K562 (cell line): ENCODE data around the gene NEMP1. TPM values are rescaled to one million over a fixed set of nuclear protein-coding genes. Genes with fewer than 3 reads are reported as not detected.

ENCODE experiments used
- ATF7 ChIP-seq: fragments of 450-650 bp; IDR thresholded peaks from 2 replicates; pipeline ENCODE4 v1.7.1; 2014; ENCODE audit warnings: mild to moderate bottlenecking, moderate library complexity
- CBX1 ChIP-seq: sonication (generic); IDR thresholded peaks from 2 replicates; pipeline ENCODE4 v1.6.1; 2016; ENCODE audit warnings: antibody characterized with exemption, low read depth, mild to moderate bottlenecking
- CSDE1 ChIP-seq, 2 experiments: fragments of 450-650 bp; IDR thresholded peaks; 2 replicates each; pipeline ENCODE4 v1.6.1; 2016; ENCODE audit warnings: mild to moderate bottlenecking in 1 of 2
- HCFC1 ChIP-seq: IDR thresholded peaks from 2 replicates; pipeline ENCODE4 v1.6.1; 2012; ENCODE audit warnings: low read depth, low read length, improper control_type of control experiment
- KLF6 ChIP-seq: fragments of 250-450 bp; sonication (Bioruptor Pico); IDR thresholded peaks from 2 replicates; pipeline ENCODE4 v1.4.0; 2020; ENCODE audit warnings: mild to moderate bottlenecking, moderate library complexity, borderline replicate concordance
- MXI1 ChIP-seq: IDR thresholded peaks from 2 replicates; pipeline ENCODE4 v1.6.1; 2011; ENCODE audit warnings: low read depth, mild to moderate bottlenecking, improper control_type of control experiment, low read length
- NCOR1 ChIP-seq: fragments of 450-650 bp; IDR thresholded peaks from 2 replicates; pipeline ENCODE4 v1.6.1; 2016; ENCODE audit warnings: mild to moderate bottlenecking, moderate library complexity
- NRF1 ChIP-seq, 2 experiments: fragments of 450-650 bp; IDR thresholded peaks in 1 of 2; conservative IDR thresholded peaks in 1 of 2; 2 replicates each; pipeline ENCODE4 v1.6.1; 2014; ENCODE audit warnings: mild to moderate bottlenecking in 2 of 2
- OTX1 ChIP-seq: fragments of 450-650 bp; formaldehyde crosslinking; IDR thresholded peaks from 2 replicates; pipeline ENCODE4 v1.4.0; 2022; ENCODE audit warnings: mild to moderate bottlenecking
- SIN3B ChIP-seq: fragments of 450-650 bp; IDR thresholded peaks from 2 replicates; pipeline ENCODE4 v1.6.1; 2017; ENCODE audit warnings: low read depth, mild to moderate bottlenecking, moderate library complexity
- TAF7 ChIP-seq: fragments of 450-650 bp; IDR thresholded peaks from 2 replicates; pipeline ENCODE4 v1.6.1; 2016; ENCODE audit warnings: missing genetic modification characterization, missing compliant biosample characterization
- ZNF175 ChIP-seq: fragments of 200-800 bp; sonication (Bioruptor generic); IDR thresholded peaks from 2 replicates; pipeline ENCODE4 v1.6.1; 2016; ENCODE audit warnings: low read depth, mild to moderate bottlenecking, missing genetic modification characterization, missing compliant biosample characterization
- polyA plus RNA-seq, 8 experiments: library from polyadenylated mRNA; depleted of rRNA in 4 of 8; stranded (reverse) in 5 of 8; unstranded in 3 of 8; fragments of >200 nt; fragmentation: Nextera tagmentation in 2 of 8; fragmentation: Illumina TruSeq in 1 of 8; extraction: Ambion mirVana in 2 of 8; extraction: Trizol in 1 of 8; gene quantifications; 2 replicates each; pipeline versions ENCODE4 v1.2.1 to v1.2.3, GENCODE V29; 2011 to 2014; ENCODE audit warnings: inconsistent platforms in 1 of 8, missing spikeins in 1 of 8
- total RNA-seq, 7 experiments: library from RNA; depleted of rRNA in 6 of 7; stranded (reverse); fragments of >200 nt in 6 of 7; fragmentation: Illumina TruSeq in 2 of 7; extraction: Trizol in 2 of 7; gene quantifications; 2 replicates each; pipeline versions ENCODE4 v1.2.1 to v1.2.3, GENCODE V29; 2011 to 2021; ENCODE audit warnings: low replicate concordance in 1 of 7
- TF ChIP-seq, protein P1 (sequence below): fragments of 450-650 bp; formaldehyde crosslinking; conservative IDR thresholded peaks from 2 replicates; pipeline ENCODE4 v1.4.0; 2022; ENCODE audit warnings: mild to moderate bottlenecking, missing genetic modification characterization
- TF ChIP-seq, protein P2 (sequence below): fragments of 450-650 bp; IDR thresholded peaks from 2 replicates; pipeline ENCODE4 v1.6.1; 2016; ENCODE audit warnings: low read depth, mild to moderate bottlenecking, moderate library complexity
- TF ChIP-seq, protein P3 (sequence below): sonication (generic); formaldehyde crosslinking; IDR thresholded peaks from 2 replicates; pipeline ENCODE4 v1.8.1; 2023; ENCODE audit warnings: mild to moderate bottlenecking, missing genetic modification reagents
- TF ChIP-seq, protein P4 (sequence below): fragments of 450-650 bp; IDR thresholded peaks from 2 replicates; pipeline ENCODE4 v1.6.1; 2016
- TF ChIP-seq, protein P5 (sequence below): fragments of 450-650 bp; IDR thresholded peaks from 2 replicates; pipeline ENCODE4 v1.6.1; 2016; ENCODE audit warnings: borderline replicate concordance
- TF ChIP-seq, protein P6 (sequence below), 2 experiments: fragments of 250-450 bp in 1 of 2; fragments of 450-650 bp in 1 of 2; sonication (Bioruptor Pico) in 1 of 2; IDR thresholded peaks; 2 replicates each; pipeline versions ENCODE4 v1.6.1 to v1.8.0; 2016 to 2021; ENCODE audit warnings: mild to moderate bottlenecking in 2 of 2, moderate library complexity in 2 of 2, missing compliant biosample characterization in 1 of 2, missing genetic modification characterization in 1 of 2

NEMP1 gene
- total and polyA plus RNA-seq, 9 of the 15 experiments (the other 6 are each of a cell fraction or from before 2014, with no cell fraction given): 9.5 to 82.2 (median 41.2) TPM

DNA sequence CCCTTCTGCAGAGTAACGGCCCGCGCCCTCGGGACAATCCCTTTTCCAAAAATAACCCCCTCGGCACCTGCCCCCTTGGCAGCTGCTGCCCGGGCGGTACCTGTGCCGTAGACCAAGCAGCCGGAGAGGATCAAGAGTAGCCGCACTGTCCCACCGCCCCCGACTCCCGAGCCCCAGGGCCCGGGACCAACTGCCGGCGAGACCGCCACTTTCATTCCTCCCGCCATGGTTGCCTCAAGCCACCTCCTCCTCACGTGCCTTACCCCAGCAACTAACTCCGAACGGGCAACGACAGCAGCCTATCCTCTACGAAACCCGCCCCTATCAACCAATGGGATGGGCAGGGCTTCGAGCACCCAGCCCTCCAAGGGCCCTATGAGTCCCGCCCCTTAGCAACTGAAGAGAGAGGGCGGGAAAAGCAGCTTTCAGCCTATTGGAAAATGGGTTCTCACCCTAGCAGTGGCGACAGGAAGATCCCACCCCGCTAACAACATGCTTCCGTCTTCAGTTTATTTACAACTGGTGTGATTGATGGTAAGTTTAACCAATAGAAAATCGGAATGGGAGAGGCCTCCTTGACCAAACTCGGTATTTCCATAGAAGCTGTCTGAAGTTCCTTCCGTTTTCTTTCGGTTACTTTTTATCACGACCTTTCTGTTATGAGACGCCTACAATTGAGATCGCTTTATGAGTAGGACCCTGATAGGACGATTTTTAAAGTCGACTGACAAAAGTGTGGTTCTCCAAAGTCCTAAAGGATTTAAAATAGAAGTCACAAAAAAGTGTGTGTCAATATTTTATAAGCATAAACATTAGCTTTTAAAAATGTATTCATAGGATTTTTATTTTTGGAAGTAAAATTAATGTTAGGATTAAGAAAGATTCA, at the start of gene NEMP1 (continued):
- TF ChIP-seq, protein P1, sequence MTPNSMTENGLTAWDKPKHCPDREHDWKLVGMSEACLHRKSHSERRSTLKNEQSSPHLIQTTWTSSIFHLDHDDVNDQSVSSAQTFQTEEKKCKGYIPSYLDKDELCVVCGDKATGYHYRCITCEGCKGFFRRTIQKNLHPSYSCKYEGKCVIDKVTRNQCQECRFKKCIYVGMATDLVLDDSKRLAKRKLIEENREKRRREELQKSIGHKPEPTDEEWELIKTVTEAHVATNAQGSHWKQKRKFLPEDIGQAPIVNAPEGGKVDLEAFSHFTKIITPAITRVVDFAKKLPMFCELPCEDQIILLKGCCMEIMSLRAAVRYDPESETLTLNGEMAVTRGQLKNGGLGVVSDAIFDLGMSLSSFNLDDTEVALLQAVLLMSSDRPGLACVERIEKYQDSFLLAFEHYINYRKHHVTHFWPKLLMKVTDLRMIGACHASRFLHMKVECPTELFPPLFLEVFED (CRISPR knock-in tag): 0 out of 2 replicates have a peak, but pooled peaks have one; percentile 19
- TF ChIP-seq CSDE1 (IDR thresholded peaks at IDR 0.05) (peak in 1 of 2 experiments; percentile 61; a peak in 2 of 4 replicates), CBX1 (0 out of 2 replicates have a peak, but pooled peaks have one; percentile 56), ATF7 (peak; percentile 85), NCOR1 (no peak), SIN3B (peak; percentile 71; the same call in 1 of the 2 replicates), NRF1 (conservative IDR thresholded peaks at IDR 0.05 in 1 of 2, IDR thresholded peaks at IDR 0.05 in 1 of 2) (peak; percentile 59 to 65), TAF7 (tag) (peak; percentile 74), HCFC1 (peak; percentile 11; the same call in 1 of the 2 replicates), OTX1 (CRISPR knock-in tag) (no peak), ZNF175 (CRISPR knock-in tag) (0 out of 2 replicates have a peak, but pooled peaks have one; percentile 42), KLF6 (CRISPR knock-in tag) (0 out of 2 replicates have a peak, but pooled peaks have one; percentile 32), MXI1 (peak; percentile 84)
- TF ChIP-seq, protein P2, sequence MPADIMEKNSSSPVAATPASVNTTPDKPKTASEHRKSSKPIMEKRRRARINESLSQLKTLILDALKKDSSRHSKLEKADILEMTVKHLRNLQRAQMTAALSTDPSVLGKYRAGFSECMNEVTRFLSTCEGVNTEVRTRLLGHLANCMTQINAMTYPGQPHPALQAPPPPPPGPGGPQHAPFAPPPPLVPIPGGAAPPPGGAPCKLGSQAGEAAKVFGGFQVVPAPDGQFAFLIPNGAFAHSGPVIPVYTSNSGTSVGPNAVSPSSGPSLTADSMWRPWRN: 0 out of 2 replicates have a peak, but pooled peaks have one; percentile 21
- TF ChIP-seq, protein P3, sequence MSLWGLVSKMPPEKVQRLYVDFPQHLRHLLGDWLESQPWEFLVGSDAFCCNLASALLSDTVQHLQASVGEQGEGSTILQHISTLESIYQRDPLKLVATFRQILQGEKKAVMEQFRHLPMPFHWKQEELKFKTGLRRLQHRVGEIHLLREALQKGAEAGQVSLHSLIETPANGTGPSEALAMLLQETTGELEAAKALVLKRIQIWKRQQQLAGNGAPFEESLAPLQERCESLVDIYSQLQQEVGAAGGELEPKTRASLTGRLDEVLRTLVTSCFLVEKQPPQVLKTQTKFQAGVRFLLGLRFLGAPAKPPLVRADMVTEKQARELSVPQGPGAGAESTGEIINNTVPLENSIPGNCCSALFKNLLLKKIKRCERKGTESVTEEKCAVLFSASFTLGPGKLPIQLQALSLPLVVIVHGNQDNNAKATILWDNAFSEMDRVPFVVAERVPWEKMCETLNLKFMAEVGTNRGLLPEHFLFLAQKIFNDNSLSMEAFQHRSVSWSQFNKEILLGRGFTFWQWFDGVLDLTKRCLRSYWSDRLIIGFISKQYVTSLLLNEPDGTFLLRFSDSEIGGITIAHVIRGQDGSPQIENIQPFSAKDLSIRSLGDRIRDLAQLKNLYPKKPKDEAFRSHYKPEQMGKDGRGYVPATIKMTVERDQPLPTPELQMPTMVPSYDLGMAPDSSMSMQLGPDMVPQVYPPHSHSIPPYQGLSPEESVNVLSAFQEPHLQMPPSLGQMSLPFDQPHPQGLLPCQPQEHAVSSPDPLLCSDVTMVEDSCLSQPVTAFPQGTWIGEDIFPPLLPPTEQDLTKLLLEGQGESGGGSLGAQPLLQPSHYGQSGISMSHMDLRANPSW (CRISPR knock-in tag): 0 out of 2 replicates have a peak, but pooled peaks have one; percentile 49
- TF ChIP-seq, protein P4, sequence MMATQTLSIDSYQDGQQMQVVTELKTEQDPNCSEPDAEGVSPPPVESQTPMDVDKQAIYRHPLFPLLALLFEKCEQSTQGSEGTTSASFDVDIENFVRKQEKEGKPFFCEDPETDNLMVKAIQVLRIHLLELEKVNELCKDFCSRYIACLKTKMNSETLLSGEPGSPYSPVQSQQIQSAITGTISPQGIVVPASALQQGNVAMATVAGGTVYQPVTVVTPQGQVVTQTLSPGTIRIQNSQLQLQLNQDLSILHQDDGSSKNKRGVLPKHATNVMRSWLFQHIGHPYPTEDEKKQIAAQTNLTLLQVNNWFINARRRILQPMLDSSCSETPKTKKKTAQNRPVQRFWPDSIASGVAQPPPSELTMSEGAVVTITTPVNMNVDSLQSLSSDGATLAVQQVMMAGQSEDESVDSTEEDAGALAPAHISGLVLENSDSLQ: peak; percentile 99
- TF ChIP-seq, protein P5, sequence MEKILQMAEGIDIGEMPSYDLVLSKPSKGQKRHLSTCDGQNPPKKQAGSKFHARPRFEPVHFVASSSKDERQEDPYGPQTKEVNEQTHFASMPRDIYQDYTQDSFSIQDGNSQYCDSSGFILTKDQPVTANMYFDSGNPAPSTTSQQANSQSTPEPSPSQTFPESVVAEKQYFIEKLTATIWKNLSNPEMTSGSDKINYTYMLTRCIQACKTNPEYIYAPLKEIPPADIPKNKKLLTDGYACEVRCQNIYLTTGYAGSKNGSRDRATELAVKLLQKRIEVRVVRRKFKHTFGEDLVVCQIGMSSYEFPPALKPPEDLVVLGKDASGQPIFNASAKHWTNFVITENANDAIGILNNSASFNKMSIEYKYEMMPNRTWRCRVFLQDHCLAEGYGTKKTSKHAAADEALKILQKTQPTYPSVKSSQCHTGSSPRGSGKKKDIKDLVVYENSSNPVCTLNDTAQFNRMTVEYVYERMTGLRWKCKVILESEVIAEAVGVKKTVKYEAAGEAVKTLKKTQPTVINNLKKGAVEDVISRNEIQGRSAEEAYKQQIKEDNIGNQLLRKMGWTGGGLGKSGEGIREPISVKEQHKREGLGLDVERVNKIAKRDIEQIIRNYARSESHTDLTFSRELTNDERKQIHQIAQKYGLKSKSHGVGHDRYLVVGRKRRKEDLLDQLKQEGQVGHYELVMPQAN: peak; percentile 88; the same call in 1 of the 2 replicates
- TF ChIP-seq, protein P6, sequence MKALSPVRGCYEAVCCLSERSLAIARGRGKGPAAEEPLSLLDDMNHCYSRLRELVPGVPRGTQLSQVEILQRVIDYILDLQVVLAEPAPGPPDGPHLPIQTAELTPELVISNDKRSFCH (CRISPR knock-in tag; IDR thresholded peaks at IDR 0.05): no peak
- TF ChIP-seq, protein P6 (tag; IDR thresholded peaks at IDR 0.05): no peak
